Ishikawa (cell line): ENCODE results near the gene WBP2.

Experiments
- CEBPB ChIP-seq: IDR thresholded peaks from 2 replicates; pipeline ENCODE4 v1.6.1; 2012
- CREB1 ChIP-seq: IDR thresholded peaks from 2 replicates; pipeline ENCODE4 v1.6.1; 2012; ENCODE audit warnings: low read depth
- EP300 ChIP-seq: IDR thresholded peaks from 2 replicates; pipeline ENCODE4 v1.6.1; 2012; ENCODE audit warnings: borderline replicate concordance
- NFIC ChIP-seq: IDR thresholded peaks from 2 replicates; pipeline ENCODE4 v1.6.1; 2012

DNA sequence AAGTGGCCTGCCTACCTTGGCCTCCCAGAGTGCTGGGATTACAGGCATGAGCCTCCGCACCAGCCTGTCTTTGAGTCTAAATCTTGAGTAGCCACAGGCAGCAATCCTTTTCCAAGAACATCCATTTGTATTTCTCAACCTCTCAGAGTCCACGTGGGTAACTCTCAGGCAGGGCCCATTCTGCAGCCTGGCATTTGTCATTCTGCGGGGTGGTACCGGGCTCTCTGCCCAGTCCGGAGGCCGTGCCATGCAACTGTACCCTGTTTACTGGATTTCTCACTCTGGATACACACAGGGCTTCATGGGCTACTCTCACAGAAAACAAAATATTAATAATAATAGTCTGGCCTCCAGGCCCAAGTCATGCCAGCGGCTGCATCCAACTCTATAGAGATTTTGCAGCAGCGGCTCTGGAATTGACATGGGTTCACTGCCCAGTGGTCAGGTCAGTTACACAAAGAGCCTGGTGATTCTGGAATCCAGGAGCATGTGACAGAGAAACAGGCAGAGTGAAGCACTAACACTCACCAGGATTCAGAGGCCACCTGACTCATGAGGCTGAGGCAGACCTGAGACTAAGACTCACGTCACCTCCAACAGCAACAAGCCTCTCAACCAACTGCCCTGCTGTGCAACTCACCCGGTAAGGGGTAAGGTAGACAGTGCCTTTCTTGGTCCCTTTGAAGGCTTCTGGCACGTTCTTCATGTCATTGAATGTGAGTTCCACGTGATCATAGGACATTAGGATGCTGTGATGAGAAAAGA lies 4.0 kb downstream of the WBP2 start:
- TF ChIP-seq NFIC (no peak), CREB1 (no peak), CEBPB (no peak), EP300 (no peak)
